ENCODE data around the gene CFAP46. TPM values are rescaled to one million over a fixed set of nuclear protein-coding genes. Genes with fewer than 3 reads are reported as not detected.
A peak's percentile ranks its signal among the peaks of the same experiment; 100 is the strongest.

CFAP46 gene
- total and polyA plus RNA-seq, 2 of the 8 experiments (the other 6 are each of a cell fraction or from before 2014, with no cell fraction given): 2.6 to 4.8 TPM

DNA sequence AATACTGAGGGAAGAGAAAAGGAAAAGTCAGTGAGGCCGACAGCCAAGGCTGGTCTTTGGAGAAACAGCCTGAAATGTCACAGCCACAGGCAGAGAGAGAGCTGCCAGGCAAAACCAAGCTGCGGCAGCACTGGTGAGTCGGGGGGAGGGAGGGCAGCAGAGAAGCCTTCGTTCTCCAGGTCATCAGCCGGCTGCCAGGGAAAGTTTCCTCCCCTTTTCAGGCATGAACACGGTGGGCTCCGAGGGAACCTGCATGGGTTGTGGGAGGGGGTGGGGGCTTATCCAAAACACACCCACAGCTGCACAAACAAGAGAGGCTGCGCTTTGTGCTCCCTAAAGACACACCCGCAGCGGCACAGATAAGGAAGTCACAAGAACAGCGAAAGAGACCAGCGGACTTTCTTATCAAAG is 94.1 kb downstream of the CFAP46 start:
- H3K4ac ChIP-seq (replicated peaks; ENCODE audit: insufficient read length, low read depth, low read length): no peak overlapping the region
- H3K79me2 ChIP-seq (ENCODE audit: control insufficient read depth in 1 of 2, insufficient read depth in 2 of 2, low read length in 2 of 2): no peaks in the 10 kb centered on the region
- DNase-seq (ENCODE audit: low read depth in 1 of 2, low spot score in 2 of 2): no peak
- no peak overlapping the region for H3K27ac ChIP-seq (ENCODE audit: low read depth, low read length)
- POLR2A ChIA-PET (ENCODE audit: partially characterized antibody): no interaction called here
- H2BK120ac ChIP-seq (replicated peaks; ENCODE audit: low read depth, low read length): no peak overlapping the region
- H4K8ac ChIP-seq (ENCODE audit: extremely low read depth, insufficient read depth, low read length): no peak overlapping the region
- no peak overlapping the region for H4K5ac ChIP-seq (ENCODE audit: insufficient read length, low read depth, low read length)
- 0 out of 2 replicates have a peak overlapping the region, but pooled peaks have one; percentile 7 for H3K18ac ChIP-seq (ENCODE audit: extremely low read depth, low read length)
- H3K4me3 ChIP-seq (ENCODE audit: extremely low read depth in 1 of 4, insufficient read depth in 2 of 4, low read depth in 3 of 4, low read length in 4 of 4): no peak overlapping the region
- H3K9me3 ChIP-seq (ENCODE audit: insufficient read depth in 2 of 2, low read depth in 1 of 2, low read length in 1 of 2): peaks cover 0 to 4% of the 10 kb centered on the region in 2 experiments; a peak in 1 of 4 replicates
- no peak overlapping the region for H3K9ac ChIP-seq (replicated peaks in 1 of 4; ENCODE audit: extremely low read depth in 1 of 4, low read depth in 3 of 4, low read length in 3 of 4)
- WGBS, 2 experiments (ENCODE audit: extremely low coverage in 1 of 2, insufficient coverage in 1 of 2, insufficient read length in 1 of 2, insufficient replicate concordance in 2 of 2, low coverage in 1 of 2, low lambda C conversion rate in 2 of 2, missing lambda C conversion rate in 1 of 2): 74% methylated on average over 12 of the region's 12 CpGs; no CpG with 5 or more reads in 1 of the 2 experiments
- no peak overlapping the region for H3K56ac ChIP-seq (replicated peaks; ENCODE audit: insufficient read length, low read depth, low read length)
- H4K91ac ChIP-seq (replicated peaks; ENCODE audit: insufficient read length, low read length): no peak overlapping the region
- H3K79me1 ChIP-seq (ENCODE audit: low read depth, low read length): no peaks in the 10 kb centered on the region
- CTCF ChIA-PET (ENCODE audit: partially characterized antibody): interaction anchor here (1.2 to 3.7 kb wide), 3 partner anchors 9 to 45 kb away, joined by 4 to 18 read pairs (median 8); no protein-coding TSS in a partner anchor
- no peaks in the 10 kb centered on the region; a peak in 1 of 7 replicates for H3K4me1 ChIP-seq (replicated peaks in 1 of 4; ENCODE audit: control insufficient read depth in 3 of 4, insufficient read depth in 4 of 4, low read length in 3 of 4)
- H2BK15ac ChIP-seq (ENCODE audit: low read length): no peak overlapping the region
- no peak overlapping the region for H2BK20ac ChIP-seq (ENCODE audit: low read length)
- FAIRE-seq: no peak
- no peak overlapping the region for H3K4me2 ChIP-seq (ENCODE audit: insufficient read depth in 1 of 2, low read depth in 2 of 2, low read length in 2 of 2)
- no peaks in the 10 kb centered on the region for H3K36me3 ChIP-seq (ENCODE audit: control insufficient read depth in 2 of 4, insufficient read depth in 4 of 4, low read length in 3 of 4)
- no peak overlapping the region for H2AK5ac ChIP-seq (ENCODE audit: low read depth, low read length)
- H3K27me3 ChIP-seq (replicated peaks in 1 of 4; ENCODE audit: control insufficient read depth in 3 of 4, extremely low read depth in 1 of 4, insufficient read depth in 3 of 4, low read length in 3 of 4): no peaks in the 10 kb centered on the region
- 0 out of 2 replicates have a peak overlapping the region, but pooled peaks have one; percentile 34 for H2AFZ ChIP-seq (ENCODE audit: low read length)
- no peak overlapping the region for H3K23ac ChIP-seq (ENCODE audit: insufficient read length)
- no peaks in the 10 kb centered on the region for H4K20me1 ChIP-seq (replicated peaks in 1 of 2; ENCODE audit: control insufficient read depth in 1 of 2, insufficient read depth in 2 of 2, low read length in 2 of 2)
- H3K23me2 ChIP-seq (ENCODE audit: low read depth, low read length): no peaks in the 10 kb centered on the region
- H2BK12ac ChIP-seq (ENCODE audit: low read depth, low read length): no peak overlapping the region; the same call in 1 of the 2 replicates
- no peak overlapping the region for H3K14ac ChIP-seq (ENCODE audit: insufficient read length)
- no peak overlapping the region for H2BK5ac ChIP-seq (ENCODE audit: low read depth, low read length)
- TF ChIP-seq BCL11A (IDR thresholded peaks at IDR 0.05; ENCODE audit: low read depth in 2 of 2, low read length in 2 of 2) (no peak), EGR1 (IDR thresholded peaks at IDR 0.05; ENCODE audit: borderline replicate concordance, low read depth, low read length) (no peak), CTBP2 (IDR thresholded peaks at IDR 0.05; ENCODE audit: borderline replicate concordance, insufficient read depth, insufficient read length, low read length) (no peak)
